PFSK-1 (cell line): ENCODE measurements around the gene MRPL50.

Experiments
- FOXP2 ChIP-seq: optimal IDR thresholded peaks from 2 replicates; pipeline ENCODE3; 2011; ENCODE audit warnings: borderline replicate concordance, control low read depth, inconsistent platforms; ENCODE audit not compliant: insufficient read depth; ENCODE audit errors: extremely low read length, extremely low read depth
- POLR2AphosphoS5 ChIP-seq: IDR thresholded peaks from 2 replicates; pipeline ENCODE4 v1.6.1; 2012; ENCODE audit warnings: low read depth, mild to moderate bottlenecking, control low read depth, low read length, moderate library complexity
- REST ChIP-seq, 2 experiments: IDR thresholded peaks; 2 replicates each; pipeline versions ENCODE4 v1.6.1 to v1.8.0; 2011 to 2012; ENCODE audit warnings: low read depth in 2 of 2, low read length in 2 of 2, control low read depth in 1 of 2, inconsistent platforms in 1 of 2, mild to moderate bottlenecking in 1 of 2, moderate library complexity in 1 of 2; ENCODE audit not compliant: insufficient read depth in 1 of 2
- SIN3A ChIP-seq: IDR thresholded peaks from 2 replicates; pipeline ENCODE4 v1.6.1; 2012; ENCODE audit warnings: mild to moderate bottlenecking, low read length, moderate library complexity, borderline replicate concordance; ENCODE audit not compliant: insufficient read depth
- TAF1 ChIP-seq: IDR thresholded peaks from 2 replicates; pipeline ENCODE4 v1.6.1; 2012; ENCODE audit warnings: low read length, control low read depth, borderline replicate concordance; ENCODE audit not compliant: insufficient read depth

MRPL50 gene

GRCh38 chr9:101419863-101420262 lies 21.4 kb upstream of the MRPL50 start:
- TF ChIP-seq REST (IDR thresholded peaks at IDR 0.05; ENCODE audit: insufficient read depth in 1 of 2, low read depth in 2 of 2, low read length in 2 of 2) = no peak
- TF ChIP-seq FOXP2 = no peak
- TF ChIP-seq POLR2AphosphoS5 = no peak
- no peak for TF ChIP-seq SIN3A
- no peak for TF ChIP-seq TAF1

GRCh38 chr9:101418518-101419430 lies 20.4 kb upstream of the MRPL50 start:
- TF ChIP-seq REST (IDR thresholded peaks at IDR 0.05; ENCODE audit: insufficient read depth in 1 of 2, low read depth in 2 of 2, low read length in 2 of 2) (no peak), POLR2AphosphoS5 (no peak), FOXP2 (no peak), SIN3A (no peak), TAF1 (no peak)

GRCh38 chr9:101417977-101418376 lies 19.6 kb upstream of the MRPL50 start:
- TF ChIP-seq SIN3A (no peak), POLR2AphosphoS5 (no peak), FOXP2 (no peak)

- TF ChIP-seq POLR2AphosphoS5 (no peak), SIN3A (no peak), FOXP2 (no peak), REST (IDR thresholded peaks at IDR 0.05; ENCODE audit: insufficient read depth in 1 of 2, low read depth in 2 of 2, low read length in 2 of 2) (no peak), TAF1 (no peak)
Observed at GRCh38 chr9:101417389-101417788, 19.0 kb upstream of the MRPL50 start.

- no peak for TF ChIP-seq FOXP2
Observed at GRCh38 chr9:101415578-101415977, 17.2 kb upstream of the MRPL50 start.

GRCh38 chr9:101414839-101415238 lies 16.4 kb upstream of the MRPL50 start:
- TF ChIP-seq TAF1 = no peak
- no peak for TF ChIP-seq SIN3A
- no peak for TF ChIP-seq POLR2AphosphoS5
- TF ChIP-seq REST (IDR thresholded peaks at IDR 0.05; ENCODE audit: insufficient read depth in 1 of 2, low read depth in 2 of 2, low read length in 2 of 2) = no peak
- no peak for TF ChIP-seq FOXP2
